DMS53 treated with DMSO at 0.1 percent for 48 hours (cell line): ENCODE results near the gene BYSL.
"Not testable (repeated sequence)": the region's sequence is repeated elsewhere in the genome, so short reads cannot be mapped to it uniquely, and the experiment has no call there.

Experiments used
- DNase-seq: peaks from one replicate; lab custom pipeline; 2025; ENCODE audit not compliant: unreplicated experiment; lab: John Stamatoyannopoulos, UW

BYSL gene

GRCh38 chr6:41941280-41942066 is 20.2 kb downstream of the BYSL start, which contains the start of gene CCND3:
Gene CCND3 (minus strand): TSS chr6:41941808. CDS start chr6:41941649, 159 bp downstream.
- DNase-seq = peak; percentile 92

GRCh38 chr6:41942067-41942851 is 21.0 kb downstream of the BYSL start:
- DNase-seq = no peak

- DNase-seq = not testable (repeated sequence)
Observed at GRCh38 chr6:41942882-41943281, 21.6 kb downstream of the BYSL start.

- DNase-seq = no peak
Observed at GRCh38 chr6:41943456-41943855, 22.2 kb downstream of the BYSL start.

GRCh38 chr6:41947581-41948220 is 26.4 kb downstream of the BYSL start:
- no peak for DNase-seq

- DNase-seq = no peak
Observed at GRCh38 chr6:41954668-41955067, 33.4 kb downstream of the BYSL start.

GRCh38 chr6:41955412-41955811 is 34.1 kb downstream of the BYSL start:
- DNase-seq = no peak

GRCh38 chr6:41957117-41957516 is 35.8 kb downstream of the BYSL start:
- no peak for DNase-seq

GRCh38 chr6:41958022-41958856 is 36.9 kb downstream of the BYSL start:
- DNase-seq = no peak

- no peak for DNase-seq
Observed at GRCh38 chr6:41960028-41960427, 38.7 kb downstream of the BYSL start.

GRCh38 chr6:41963371-41963770 is 42.1 kb downstream of the BYSL start:
- DNase-seq = no peak

- DNase-seq = no peak
Observed at GRCh38 chr6:41964201-41964887, 43.0 kb downstream of the BYSL start.

GRCh38 chr6:41965429-41966213 is 44.3 kb downstream of the BYSL start:
- no peak for DNase-seq

- no peak for DNase-seq
Observed at GRCh38 chr6:41966214-41966920, 45.1 kb downstream of the BYSL start.

GRCh38 chr6:41966961-41967311 is 45.6 kb downstream of the BYSL start:
- no peak for DNase-seq

- no peak for DNase-seq
Observed at GRCh38 chr6:41967312-41968287, 46.3 kb downstream of the BYSL start.

GRCh38 chr6:41970436-41970846 is 49.1 kb downstream of the BYSL start:
- no peak for DNase-seq

- no peak for DNase-seq
Observed at GRCh38 chr6:41972826-41973225, 51.5 kb downstream of the BYSL start.
